K562 (cell line): ENCODE results near the gene ATRN. TPM values are rescaled to one million over a fixed set of nuclear protein-coding genes. Genes with fewer than 3 reads are reported as not detected.

ENCODE experiments used
- ATAC-seq: fragments of 200-7000 bp; cut with Tn5 transposase; 3 replicates; pipeline ENCODE4 v1.9.1; 2020; ENCODE audit warnings: moderate library complexity
- BruUV-seq: library from RNA; stranded (reverse); fragments of 400-500 nt; replicated peaks from 2 replicates; lab custom pipeline; 2021; lab: Mats Ljungman, UMichigan
- CTCF ChIA-PET: fragments of 300-600 bp; formaldehyde crosslinking; extraction: SDS; loops from one replicate; lab custom pipeline; 2021; ENCODE audit warnings: low intra/inter-chr PET ratio; lab: Yijun Ruan, JAX
- POLR2A ChIA-PET: fragments of 300-600, 350-650 bp; sonication (Branson Sonifier 250); formaldehyde crosslinking; extraction: SDS; loops from one replicate; lab custom pipeline; 2021; ENCODE audit warnings: antibody characterized with exemption, inconsistent platforms; lab: Yijun Ruan, JAX
- DNase-seq, 4 experiments: peaks; one replicate each; pipeline versions ENCODE4 v3.0.0 to v3.0.0-alpha.2; 2011 to 2018; ENCODE audit warnings: low spot score in 3 of 4, mixed read lengths in 3 of 4; ENCODE audit errors: extremely low read depth in 1 of 4
- FAIRE-seq: peaks from 2 replicates; lab custom pipeline; 2011; peaks lifted over from hg19 to GRCh38; lab: Jason Lieb, UNC
- H2AFZ ChIP-seq: 2 replicates; pipeline ENCODE4 v1.6.0; 2011; ENCODE audit warnings: low read depth, low read length, control low read depth, inconsistent platforms
- H3K27ac ChIP-seq: fragments of 200-600 bp; 3 replicates; pipeline ENCODE4 v1.8.0; 2011; ENCODE audit warnings: low read depth, mild to moderate bottlenecking, control low read depth, inconsistent platforms, low read length, moderate library complexity, mixed read lengths; ENCODE audit errors: extremely low read depth
- H3K27me3 ChIP-seq, 2 experiments: fragments of 300-600 bp in 1 of 2; 2 replicates in 1 of 2; 3 replicates in 1 of 2; pipeline versions ENCODE4 v1.6.0 to v1.8.0; 2011; ENCODE audit warnings: inconsistent platforms in 2 of 2, low read length in 2 of 2, mild to moderate bottlenecking in 1 of 2, mixed read lengths in 1 of 2, moderate library complexity in 1 of 2; ENCODE audit not compliant: control insufficient read depth in 2 of 2, insufficient read depth in 2 of 2
- H3K36me3 ChIP-seq: fragments of 300-600 bp; 3 replicates; pipeline ENCODE4 v1.8.0; 2011; ENCODE audit warnings: mild to moderate bottlenecking, low read length, inconsistent platforms; ENCODE audit not compliant: control insufficient read depth, insufficient read depth
- H3K4me1 ChIP-seq, 2 experiments: fragments of 200-600 bp in 1 of 2; replicated peaks in 1 of 2; 2 replicates in 1 of 2; 3 replicates in 1 of 2; pipeline versions ENCODE4 v1.5.1 to v1.8.0; 2011; ENCODE audit warnings: inconsistent platforms in 2 of 2, low read length in 2 of 2, mild to moderate bottlenecking in 1 of 2, mixed read lengths in 1 of 2, moderate library complexity in 1 of 2; ENCODE audit not compliant: control insufficient read depth in 2 of 2, insufficient read depth in 2 of 2
- H3K4me2 ChIP-seq: 2 replicates; pipeline ENCODE4 v1.6.1; 2011; ENCODE audit warnings: low read length, control low read depth, inconsistent platforms, mixed read lengths; ENCODE audit not compliant: insufficient read depth
- H3K4me3 ChIP-seq: fragments of 200-600 bp; sonication (generic), shearing (Covaris generic); 2 replicates; pipeline ENCODE4 v1.5.1; 2016; ENCODE audit warnings: control low read depth, inconsistent platforms
- H3K79me2 ChIP-seq: fragments of 200-600 bp; 3 replicates; pipeline ENCODE4 v1.8.0; 2011; ENCODE audit warnings: low read length, inconsistent platforms; ENCODE audit not compliant: control insufficient read depth, insufficient read depth
- H3K9ac ChIP-seq, 2 experiments: 2 replicates each; pipeline versions ENCODE4 v1.6.0 to v1.6.1; 2011; ENCODE audit warnings: low read depth in 2 of 2, low read length in 2 of 2, control low read depth in 1 of 2, inconsistent platforms in 1 of 2, mild to moderate bottlenecking in 1 of 2, mixed read lengths in 1 of 2; ENCODE audit not compliant: insufficient read depth in 1 of 2
- H3K9me1 ChIP-seq: one replicate; pipeline ENCODE4 v1.6.0; 2011; ENCODE audit warnings: inconsistent platforms, mild to moderate bottlenecking, low read length, moderate library complexity; ENCODE audit not compliant: control insufficient read depth, insufficient read depth
- H3K9me3 ChIP-seq: replicated peaks from 2 replicates; pipeline ENCODE4 v1.5.1; 2011; ENCODE audit warnings: low read depth, low read length, inconsistent platforms; ENCODE audit not compliant: control insufficient read depth, insufficient read depth
- H4K20me1 ChIP-seq: replicated peaks from 2 replicates; pipeline ENCODE4 v1.6.1; 2011; ENCODE audit warnings: low read length, inconsistent platforms, mixed read lengths; ENCODE audit not compliant: control insufficient read depth, insufficient read depth
- ARID1B ChIP-seq: fragments of 450-650 bp; IDR thresholded peaks from 2 replicates; pipeline ENCODE4 v1.6.1; 2016; ENCODE audit warnings: antibody characterized with exemption, mild to moderate bottlenecking, inconsistent platforms
- ARNT ChIP-seq, 2 experiments: fragments of 450-650 bp; IDR thresholded peaks; 2 replicates each; pipeline ENCODE4 v1.6.1; 2016; ENCODE audit warnings: mild to moderate bottlenecking in 1 of 2
- CUX1 ChIP-seq: fragments of 200-800 bp; sonication (Bioruptor generic); IDR thresholded peaks from 2 replicates; pipeline ENCODE4 v1.6.1; 2016; ENCODE audit warnings: missing genetic modification characterization, missing compliant biosample characterization
- E2F3 ChIP-seq: fragments of 250-450 bp; sonication (Bioruptor Pico); IDR thresholded peaks from 2 replicates; pipeline ENCODE4 v1.4.0; 2020; ENCODE audit warnings: mild to moderate bottlenecking
- ESRRB ChIP-seq: fragments of 250-450 bp; sonication (Bioruptor Pico); IDR thresholded peaks from 2 replicates; pipeline ENCODE4 v1.5.0; 2020; ENCODE audit warnings: mild to moderate bottlenecking, moderate library complexity, borderline replicate concordance
- ETS1 ChIP-seq: conservative IDR thresholded peaks from 2 replicates; pipeline ENCODE4 v1.6.1; 2011; ENCODE audit warnings: low read depth, mild to moderate bottlenecking, low read length; ENCODE audit not compliant: control insufficient read depth
- HNRNPL ChIP-seq: fragments of 200-400 bp; formaldehyde crosslinking; IDR thresholded peaks from 2 replicates; pipeline ENCODE4 v1.6.1; 2017; ENCODE audit warnings: low read depth, mild to moderate bottlenecking, low read length
- NFXL1 ChIP-seq: fragments of 450-650 bp; formaldehyde crosslinking; IDR thresholded peaks from 2 replicates; pipeline ENCODE4 v1.4.0; 2021; ENCODE audit warnings: mild to moderate bottlenecking
- RUNX1 ChIP-seq: sonication (generic); IDR thresholded peaks from 2 replicates; pipeline ENCODE4 v1.6.1; 2016; ENCODE audit warnings: antibody characterized with exemption, low read depth
- SMC3 ChIP-seq: conservative IDR thresholded peaks from 2 replicates; pipeline ENCODE4 v1.6.1; 2011; ENCODE audit warnings: low read depth, low read length, improper control_type of control experiment; ENCODE audit not compliant: insufficient read depth
- STAT5A ChIP-seq: IDR thresholded peaks from 2 replicates; pipeline ENCODE4 v1.6.1; 2012; ENCODE audit warnings: low read length, inconsistent platforms, borderline replicate concordance
- ZBTB33 ChIP-seq: sonication (generic); formaldehyde crosslinking; IDR thresholded peaks from 2 replicates; pipeline ENCODE4 v1.8.1; 2023; ENCODE audit warnings: mild to moderate bottlenecking, missing genetic modification reagents
- ZC3H11A ChIP-seq: IDR thresholded peaks from 2 replicates; pipeline ENCODE4 v1.6.1; 2012; ENCODE audit warnings: low read depth, low read length, improper control_type of control experiment
- ZNF174 ChIP-seq: fragments of 250-450 bp; sonication (Bioruptor Pico); IDR thresholded peaks from 2 replicates; pipeline ENCODE4 v1.4.0; 2020; ENCODE audit warnings: mild to moderate bottlenecking
- ZNF347 ChIP-seq: fragments of 450-650 bp; formaldehyde crosslinking; IDR thresholded peaks from 2 replicates; pipeline ENCODE4 v1.4.0; 2020; ENCODE audit warnings: low read depth, mild to moderate bottlenecking, moderate library complexity
- ZNF57 ChIP-seq: fragments of 450-650 bp; formaldehyde crosslinking; IDR thresholded peaks from 2 replicates; pipeline ENCODE4 v1.4.0; 2020; ENCODE audit warnings: mild to moderate bottlenecking, moderate library complexity
- WGBS: fragments of 100-300 bp; shearing (Covaris generic); methylation state at CpG from one replicate; pipeline ENCODE4 v1.1.6; 2016; ENCODE audit warnings: low coverage, mixed read lengths; ENCODE audit not compliant: insufficient coverage; ENCODE audit errors: missing lambda C conversion rate; 5-methylcytosine and 5-hydroxymethylcytosine counted together
- in situ Hi-C: fragments of 300-500 bp; cut with MboI; formaldehyde crosslinking; loops from 4 replicates; pipeline ENCODE4 v1.15.0; 2018; ENCODE audit warnings: inconsistent platforms, mixed read lengths
- intact Hi-C: fragments of 100-400 bp; cut with micrococcal nuclease; formaldehyde crosslinking; loops from 2 replicates; pipeline ENCODE4 v1.14.2; 2022
- polyA plus RNA-seq, 8 experiments: library from polyadenylated mRNA; depleted of rRNA in 4 of 8; stranded (reverse) in 5 of 8; unstranded in 3 of 8; fragments of >200 nt; fragmentation: Nextera tagmentation in 2 of 8; fragmentation: Illumina TruSeq in 1 of 8; extraction: Ambion mirVana in 2 of 8; extraction: Trizol in 1 of 8; gene quantifications; 2 replicates each; pipeline versions ENCODE4 v1.2.1 to v1.2.3, GENCODE V29; 2011 to 2014; ENCODE audit warnings: inconsistent platforms in 1 of 8, missing spikeins in 1 of 8
- total RNA-seq, 7 experiments: library from RNA; depleted of rRNA in 6 of 7; stranded (reverse); fragments of >200 nt in 6 of 7; fragmentation: Illumina TruSeq in 2 of 7; extraction: Trizol in 2 of 7; gene quantifications; 2 replicates each; pipeline versions ENCODE4 v1.2.1 to v1.2.3, GENCODE V29; 2011 to 2021; ENCODE audit warnings: low replicate concordance in 1 of 7

Gene ATRN
- total and polyA plus RNA-seq, 9 of the 15 experiments (the other 6 are each of a cell fraction or from before 2014, with no cell fraction given) = 0.69 to 16.5 (median 7.6) TPM

- FAIRE-seq (no peak), ATAC-seq (no peak), DNase-seq (no peak)
- no peaks in the 10 kb centered on the region; the same call in 2 of the 3 replicates for H3K36me3 ChIP-seq
- H3K27ac ChIP-seq = no peak overlapping the region
- CTCF ChIA-PET = no interaction called here
- H3K79me2 ChIP-seq = no peaks in the 10 kb centered on the region
- H4K20me1 ChIP-seq = 0 out of 2 replicates have a peak, but pooled peaks cover 4% of the 10 kb centered on the region
- 75% methylated on average over 7 of the region's 9 CpGs for WGBS
- intact Hi-C loops = no loop called here
- in situ Hi-C loops = no loop called here
- H2AFZ ChIP-seq = no peak overlapping the region
- no peaks in the 10 kb centered on the region for H3K9me3 ChIP-seq
- no peaks in the 10 kb centered on the region for H3K9me1 ChIP-seq
- H3K4me1 ChIP-seq = peaks cover 9 to 10% of the 10 kb centered on the region in 2 experiments; a peak in 4 of 5 replicates
- POLR2A ChIA-PET = no interaction called here
- H3K27me3 ChIP-seq = no peaks in the 10 kb centered on the region
- no peak overlapping the region for H3K9ac ChIP-seq
- BruUV-seq = no TSS peak
- no peak overlapping the region for H3K4me2 ChIP-seq
- no peak overlapping the region for H3K4me3 ChIP-seq
- TF ChIP-seq CUX1 (CRISPR knock-in tag) (no peak), ZNF57 (no peak), SMC3 (no peak), NFXL1 (CRISPR knock-in tag) (no peak), ARNT (IDR thresholded peaks at IDR 0.05) (no peak), STAT5A (no peak), ZBTB33 (CRISPR knock-in tag) (no peak), ZC3H11A (no peak), ARID1B (no peak), ZNF347 (CRISPR knock-in tag) (no peak), HNRNPL (no peak), RUNX1 (no peak), ESRRB (CRISPR knock-in tag) (no peak), E2F3 (CRISPR knock-in tag) (no peak), ETS1 (no peak), ZNF174 (no peak)
Observed at GRCh38 chr20:3648951-3649350, 178.1 kb downstream of the ATRN start.
